22Rv1 (cell line): Measurements from ENCODE around the gene LRRIQ3.

Source experiments
- H3K27ac ChIP-seq: fragments of 450-650 bp; 2 replicates; pipeline ENCODE4 v1.5.1; 2017
- ZFX ChIP-seq: fragments of 450-650 bp; IDR thresholded peaks from 2 replicates; pipeline ENCODE4 v1.6.1; 2017; ENCODE audit warnings: antibody characterized with exemption, borderline replicate concordance
- TF ChIP-seq, protein P1 (sequence below): fragments of 450-650 bp; IDR thresholded peaks from 2 replicates; pipeline ENCODE4 v1.5.1; 2017; ENCODE audit warnings: mild to moderate bottlenecking

The LRRIQ3 gene

DNA sequence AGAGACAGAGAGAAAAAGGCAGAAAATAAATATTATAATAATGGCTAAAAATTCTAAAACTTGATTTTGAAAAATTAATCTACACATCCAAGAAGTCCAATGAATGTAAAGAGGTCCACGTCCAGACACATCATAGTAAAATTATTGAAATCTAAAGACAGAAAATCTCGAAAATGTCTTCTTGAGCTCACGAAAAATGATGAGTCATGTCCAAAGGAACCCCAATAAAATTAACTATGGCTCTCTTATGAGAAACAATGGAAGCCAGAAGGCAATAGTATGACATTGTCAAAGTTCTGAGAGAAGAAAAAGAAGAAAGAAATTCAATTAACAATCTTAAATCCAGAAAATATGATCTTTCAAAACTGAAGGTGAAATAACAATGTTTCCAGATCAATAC is 84.6 kb downstream of the LRRIQ3 start:
- TF ChIP-seq, protein P1, sequence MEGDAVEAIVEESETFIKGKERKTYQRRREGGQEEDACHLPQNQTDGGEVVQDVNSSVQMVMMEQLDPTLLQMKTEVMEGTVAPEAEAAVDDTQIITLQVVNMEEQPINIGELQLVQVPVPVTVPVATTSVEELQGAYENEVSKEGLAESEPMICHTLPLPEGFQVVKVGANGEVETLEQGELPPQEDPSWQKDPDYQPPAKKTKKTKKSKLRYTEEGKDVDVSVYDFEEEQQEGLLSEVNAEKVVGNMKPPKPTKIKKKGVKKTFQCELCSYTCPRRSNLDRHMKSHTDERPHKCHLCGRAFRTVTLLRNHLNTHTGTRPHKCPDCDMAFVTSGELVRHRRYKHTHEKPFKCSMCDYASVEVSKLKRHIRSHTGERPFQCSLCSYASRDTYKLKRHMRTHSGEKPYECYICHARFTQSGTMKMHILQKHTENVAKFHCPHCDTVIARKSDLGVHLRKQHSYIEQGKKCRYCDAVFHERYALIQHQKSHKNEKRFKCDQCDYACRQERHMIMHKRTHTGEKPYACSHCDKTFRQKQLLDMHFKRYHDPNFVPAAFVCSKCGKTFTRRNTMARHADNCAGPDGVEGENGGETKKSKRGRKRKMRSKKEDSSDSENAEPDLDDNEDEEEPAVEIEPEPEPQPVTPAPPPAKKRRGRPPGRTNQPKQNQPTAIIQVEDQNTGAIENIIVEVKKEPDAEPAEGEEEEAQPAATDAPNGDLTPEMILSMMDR = no peak
- TF ChIP-seq ZFX = no peak
- no peak overlapping the region for H3K27ac ChIP-seq

DNA sequence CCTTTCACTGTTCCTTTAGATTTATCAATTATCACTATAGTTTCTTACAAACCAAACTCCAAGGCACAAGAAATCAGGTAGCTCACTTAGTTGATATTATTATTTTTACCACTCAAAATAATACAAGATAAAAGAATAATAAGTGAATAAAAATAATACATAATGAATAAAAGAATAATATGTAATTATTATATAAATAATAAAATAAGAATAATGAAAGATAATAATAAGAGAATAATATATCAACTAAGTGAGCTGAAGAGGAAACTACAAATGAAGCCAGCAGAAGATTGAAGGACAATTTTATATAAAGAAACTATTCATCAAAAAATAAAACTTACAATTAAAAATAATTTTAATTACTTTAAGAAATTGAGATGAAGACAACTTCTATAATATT is 90.6 kb downstream of the LRRIQ3 start:
- TF ChIP-seq, protein P1 = no peak
- TF ChIP-seq ZFX = no peak
- no peak overlapping the region for H3K27ac ChIP-seq

DNA sequence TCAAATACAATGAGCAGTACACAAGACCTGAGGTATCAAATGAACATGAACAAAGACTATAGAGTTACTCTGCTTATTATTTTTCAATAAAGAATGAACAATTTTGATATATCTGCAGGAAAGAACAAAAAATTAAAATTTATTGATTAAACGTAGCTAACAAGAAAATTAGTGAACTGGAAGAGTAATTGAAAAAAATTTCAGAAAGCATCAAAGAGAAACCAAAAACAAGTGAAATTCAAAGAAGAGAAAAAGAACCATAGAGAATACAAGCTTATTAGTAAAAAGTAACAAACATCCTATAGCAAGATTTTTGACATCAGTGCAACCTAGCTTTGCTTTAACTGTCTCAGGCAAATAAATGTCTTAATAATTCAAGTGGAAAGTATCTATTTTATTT is 106.6 kb downstream of the LRRIQ3 start:
- no peak for TF ChIP-seq ZFX
- TF ChIP-seq, protein P1 = no peak
- no peak overlapping the region for H3K27ac ChIP-seq

DNA sequence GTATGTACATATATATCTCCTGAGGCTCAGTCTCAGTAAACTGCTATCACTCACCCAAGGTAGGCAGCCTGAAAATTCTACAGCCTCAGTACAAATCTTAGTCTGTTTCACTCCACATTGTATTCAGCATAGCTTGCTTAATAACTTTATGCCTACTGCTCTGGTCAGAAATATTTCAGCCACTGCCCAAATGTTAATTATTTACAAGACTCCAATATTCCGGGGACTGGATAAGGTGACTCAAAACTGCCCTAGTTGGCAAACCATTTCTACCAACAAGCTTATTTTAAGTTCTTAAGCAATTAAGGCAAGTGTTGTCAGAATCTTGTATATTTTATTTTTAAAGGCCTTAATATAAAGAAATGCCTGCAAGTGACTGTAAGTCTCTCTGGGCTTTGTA is 114.8 kb downstream of the LRRIQ3 start:
- TF ChIP-seq ZFX = no peak
- TF ChIP-seq, protein P1 = no peak
- no peak overlapping the region for H3K27ac ChIP-seq

DNA sequence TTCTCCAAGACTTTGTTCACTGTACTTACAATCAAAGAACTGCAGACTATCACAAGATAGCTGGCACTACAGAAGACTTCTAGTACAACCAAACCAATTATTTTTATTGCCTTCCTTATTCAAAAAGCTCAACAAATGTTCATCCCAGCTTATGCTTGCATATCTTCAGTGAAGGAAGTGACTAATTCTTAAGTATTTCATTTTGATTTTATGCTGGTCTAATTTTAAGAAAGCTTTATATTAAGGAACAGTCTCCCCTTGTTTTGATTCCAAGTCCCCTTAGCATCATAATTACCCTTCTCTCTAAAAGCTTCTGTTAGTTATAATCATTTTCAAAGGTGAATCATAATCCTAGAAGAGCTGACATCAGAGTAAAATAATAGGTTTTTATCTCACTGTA is 132.9 kb downstream of the LRRIQ3 start:
- TF ChIP-seq ZFX = no peak
- TF ChIP-seq, protein P1 = no peak
- H3K27ac ChIP-seq = no peak overlapping the region

DNA sequence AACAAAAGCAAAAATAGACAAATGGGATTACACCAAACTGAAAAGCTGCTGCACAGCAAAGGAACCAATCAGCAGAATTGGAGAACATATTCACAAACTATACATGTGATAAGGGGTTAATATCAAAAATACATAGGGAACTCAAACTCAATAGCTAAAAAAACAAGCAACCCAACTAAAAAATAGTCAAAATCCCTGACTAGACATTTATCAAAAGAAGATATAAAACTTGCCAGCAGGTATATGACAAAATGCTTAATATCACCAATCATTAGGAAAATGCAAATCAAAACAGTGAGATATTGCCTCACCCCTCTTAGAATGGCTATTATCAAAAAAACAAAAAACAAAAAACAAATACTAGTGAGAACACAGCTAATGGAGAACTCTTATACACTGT is 140.3 kb downstream of the LRRIQ3 start:
- H3K27ac ChIP-seq = no peak overlapping the region
- TF ChIP-seq, protein P1 = no peak

DNA sequence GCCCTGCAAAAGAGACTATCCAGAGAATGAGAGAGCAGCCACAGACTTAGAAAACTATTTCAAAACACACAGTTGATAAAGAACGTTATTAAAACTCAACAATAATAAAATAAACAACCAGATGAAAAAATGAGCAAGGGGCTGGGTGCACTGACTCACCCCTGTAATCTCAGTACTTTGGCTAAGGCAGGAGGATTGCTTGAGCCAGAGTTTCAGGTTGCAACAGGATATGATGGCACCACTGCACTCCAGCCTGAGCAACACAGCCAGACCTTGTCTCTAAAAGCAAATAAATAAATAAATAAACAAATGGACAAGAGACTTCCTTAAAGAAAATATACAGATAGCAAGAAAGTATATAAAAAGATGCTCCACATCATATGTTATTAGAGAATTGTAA is 144.6 kb downstream of the LRRIQ3 start:
- H3K27ac ChIP-seq = no peak overlapping the region
- TF ChIP-seq, protein P1 = no peak
- no peak for TF ChIP-seq ZFX
